Stimulated activated CD4-positive, alpha-beta T cell treated with anti-CD3 and anti-CD28 coated beads, TNF-alpha, amount 100 ng/mL, for 1 hour (primary cell): ENCODE data around the gene TINCR.

Experiments
- DNase-seq, 3 donors: peaks; one replicate each; pipeline ENCODE4 v3.0.0-alpha.2; 2020; ENCODE audit warnings: low read depth in 3 of 3, low spot score in 1 of 3

Gene TINCR

GRCh38 chr19:5519076-5519475 is 48.7 kb downstream of the TINCR start:
- no peak for DNase-seq

DNA sequence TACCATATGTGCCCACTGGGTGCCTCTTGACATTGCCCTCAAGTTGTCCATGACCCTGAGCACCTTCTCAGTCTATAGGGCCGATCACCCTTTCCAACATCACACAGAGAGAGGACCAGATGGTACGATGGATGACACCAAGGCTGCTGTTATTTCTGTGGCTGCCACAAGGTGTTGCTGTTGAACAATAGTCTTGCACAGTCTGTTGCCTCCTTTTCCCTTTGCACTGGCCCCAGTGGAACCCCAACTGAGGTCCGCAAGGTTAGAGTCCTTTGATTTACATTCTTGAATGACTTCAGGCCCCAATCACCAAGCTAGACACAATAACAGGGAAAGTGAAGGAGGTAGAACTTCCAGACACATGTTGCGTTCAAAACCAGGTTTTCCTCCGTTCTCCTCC is 52.0 kb downstream of the TINCR start:
- no peak for DNase-seq

DNA sequence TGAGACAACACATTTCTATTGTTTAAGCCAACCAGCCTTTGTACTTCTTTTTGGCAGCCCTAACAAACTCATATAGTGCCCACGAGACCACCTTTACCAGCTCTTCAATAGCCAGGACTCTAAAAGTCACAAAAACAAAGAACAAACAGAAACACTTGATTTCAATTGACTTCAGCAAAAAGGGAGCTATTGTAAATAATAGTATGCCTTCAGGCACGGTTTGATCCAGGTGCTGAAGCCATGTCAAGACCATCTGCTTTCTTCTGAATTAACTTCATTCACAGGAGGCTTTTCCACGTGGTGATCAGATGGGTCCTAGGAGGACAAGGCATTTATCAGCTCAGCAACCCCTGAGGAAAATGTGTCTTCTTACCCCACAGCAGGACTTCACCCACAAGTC is 53.8 kb downstream of the TINCR start:
- no peak for DNase-seq

- DNase-seq, result no peak
These were observed 55.0 kb downstream of the TINCR start for GRCh38 chr19:5512715-5513114.
